Stimulated activated CD4-positive, alpha-beta T cell treated with anti-CD3 and anti-CD28 coated beads, Interleukin-12 subunit alpha, Interleukin-12 subunit beta, amount 100 ng/mL, for 4 hours (primary cell): ENCODE measurements around the gene MRPS6.

ENCODE experiments used
- DNase-seq: peaks from one replicate; pipeline ENCODE4 v3.0.0-alpha.2; 2020

The MRPS6 gene

DNA sequence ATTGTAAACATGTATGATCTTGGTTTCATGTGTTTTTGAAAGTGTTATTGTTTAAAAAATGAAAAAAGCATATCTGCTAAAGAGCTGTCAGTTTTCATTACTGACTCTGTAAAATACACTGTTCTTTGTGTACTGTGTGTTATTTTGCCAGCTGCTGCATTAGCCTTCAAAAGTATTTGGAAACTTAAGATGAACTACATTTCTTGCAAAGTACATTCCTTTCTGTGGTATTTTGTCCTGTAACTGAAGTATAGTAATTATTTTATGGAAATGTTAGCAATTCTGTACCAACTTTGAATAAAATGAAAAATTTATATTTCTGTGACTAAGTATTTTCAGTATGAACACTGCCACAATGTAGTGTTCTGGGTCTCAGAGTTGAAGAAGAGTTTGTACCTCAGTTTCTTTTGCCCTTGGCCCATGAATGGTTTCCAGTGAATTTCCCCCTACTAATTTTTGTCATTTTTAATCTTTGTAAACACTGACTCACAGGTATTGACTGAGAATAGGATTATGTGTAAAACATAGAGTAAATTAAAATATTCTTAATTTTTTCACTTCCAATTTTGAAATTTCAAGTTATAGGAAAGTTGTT is 32.7 kb downstream of the MRPS6 start:
- DNase-seq: no peak

GRCh38 chr21:34107606-34108005 is 34.2 kb downstream of the MRPS6 start:
- DNase-seq: no peak

DNA sequence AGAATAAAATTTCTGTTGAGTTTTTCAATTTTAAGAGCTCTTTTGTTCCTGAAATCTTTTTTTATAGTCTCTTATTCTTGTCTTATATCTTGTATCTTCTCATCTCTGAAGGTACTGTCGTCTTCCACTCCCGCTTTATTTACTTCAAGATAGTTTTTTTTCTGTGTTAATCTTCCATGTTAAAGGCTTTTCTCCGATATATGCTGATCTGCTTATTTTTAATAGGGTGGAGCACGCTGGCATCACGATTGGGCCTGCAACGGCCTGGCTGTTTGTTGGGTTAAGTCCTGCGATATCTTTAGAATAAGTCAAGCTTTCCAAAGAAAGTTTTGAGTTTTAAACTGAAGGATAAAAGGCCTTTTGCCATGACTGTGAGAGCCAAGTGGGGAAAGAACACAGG is 35.7 kb downstream of the MRPS6 start:
- DNase-seq: no peak

- DNase-seq: no peak
These were observed 37.3 kb downstream of the MRPS6 start for GRCh38 chr21:34110594-34111202.

DNA sequence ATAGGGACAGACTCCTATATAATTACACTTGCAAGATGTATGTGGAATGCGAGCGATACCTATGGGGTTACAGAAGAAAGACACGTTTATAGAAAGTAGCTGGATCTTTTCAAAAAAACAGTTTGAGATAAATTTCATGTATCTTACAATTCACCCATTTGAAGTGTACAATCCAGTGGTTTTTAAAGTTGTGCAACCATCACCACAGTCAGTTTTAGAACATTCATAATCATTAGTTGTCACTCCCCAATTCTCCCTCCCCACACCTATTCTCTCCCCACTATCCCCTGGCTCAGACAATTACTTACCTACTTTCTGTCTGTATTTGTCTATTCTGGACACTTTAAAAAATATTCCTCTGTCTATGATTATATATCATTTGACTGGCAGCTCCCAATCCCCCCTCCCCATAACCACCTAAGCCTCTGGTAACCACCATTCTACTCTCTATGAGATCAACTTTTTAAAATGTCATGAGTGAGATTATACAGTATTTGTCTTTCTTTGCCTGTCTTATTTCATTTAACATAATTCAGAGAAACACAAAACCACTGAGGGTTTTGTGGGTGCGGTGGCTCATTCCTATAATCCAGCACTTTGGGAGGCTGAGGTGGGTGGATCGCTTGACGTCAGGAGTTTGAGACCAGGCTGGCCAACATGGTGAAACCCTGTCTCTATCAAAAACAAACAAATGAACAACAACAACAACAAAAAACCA is 39.1 kb downstream of the MRPS6 start:
- DNase-seq: no peak

GRCh38 chr21:34113842-34114241 is 40.5 kb downstream of the MRPS6 start:
- no peak for DNase-seq

DNA sequence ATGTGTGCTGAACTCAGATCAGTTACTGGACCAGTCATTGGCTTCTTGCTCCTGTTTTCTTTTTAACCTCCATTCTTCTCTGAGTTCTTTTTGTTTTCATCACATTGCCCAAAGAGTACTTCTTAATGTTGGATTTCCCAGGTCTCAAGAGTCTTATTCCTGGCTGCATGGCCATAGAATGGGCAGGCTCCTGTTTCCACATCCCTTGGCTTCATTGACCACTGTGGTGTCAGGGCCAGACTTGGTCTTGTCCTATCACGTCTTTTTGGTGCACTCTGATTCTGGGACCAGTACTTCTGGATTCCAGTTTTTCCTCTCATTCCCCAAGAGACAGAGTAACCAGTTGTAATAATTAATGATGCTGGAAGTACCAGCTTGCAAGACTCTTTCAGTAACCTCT is 41.8 kb downstream of the MRPS6 start:
- no peak for DNase-seq

GRCh38 chr21:34116569-34116968 is 43.2 kb downstream of the MRPS6 start:
- DNase-seq: no peak

- DNase-seq: no peak
These were observed 47.5 kb downstream of the MRPS6 start for GRCh38 chr21:34120867-34121266.

GRCh38 chr21:34122047-34122446 is 48.7 kb downstream of the MRPS6 start:
- DNase-seq: no peak

GRCh38 chr21:34123609-34124008 is 50.2 kb downstream of the MRPS6 start:
- no peak for DNase-seq

GRCh38 chr21:34126269-34126668 is 52.9 kb downstream of the MRPS6 start:
- no peak for DNase-seq

GRCh38 chr21:34126691-34127090 is 53.3 kb downstream of the MRPS6 start:
- DNase-seq: no peak

DNA sequence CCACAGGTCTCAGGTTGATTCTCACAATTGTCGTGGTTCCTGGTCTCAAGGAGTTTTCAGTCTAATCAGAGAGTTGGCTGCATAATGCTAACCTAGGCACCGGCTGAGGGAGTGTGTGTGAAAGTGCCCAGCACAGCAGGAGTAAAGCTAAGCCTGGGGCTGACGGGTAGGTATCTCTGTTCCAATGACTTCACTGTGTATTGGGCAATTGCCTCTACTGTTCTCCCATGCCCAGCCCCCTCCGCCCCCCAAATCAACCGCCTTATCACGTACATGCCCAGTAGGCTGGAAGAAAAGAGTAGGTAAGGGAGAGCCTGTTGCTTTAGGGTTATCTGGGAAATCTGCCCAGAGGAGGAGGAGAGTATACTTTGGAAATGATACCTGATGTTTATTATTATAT is 54.7 kb downstream of the MRPS6 start:
- no peak for DNase-seq

- no peak for DNase-seq
These were observed 55.3 kb downstream of the MRPS6 start for GRCh38 chr21:34128674-34129038.

- DNase-seq: peak; percentile 57
These were observed 55.9 kb downstream of the MRPS6 start for GRCh38 chr21:34129039-34129891.

- no peak for DNase-seq
These were observed 56.7 kb downstream of the MRPS6 start for GRCh38 chr21:34129901-34130715.

- DNase-seq: no peak
These were observed 57.3 kb downstream of the MRPS6 start for GRCh38 chr21:34130716-34130985.

GRCh38 chr21:34131586-34131985 is 58.2 kb downstream of the MRPS6 start:
- DNase-seq: no peak

DNA sequence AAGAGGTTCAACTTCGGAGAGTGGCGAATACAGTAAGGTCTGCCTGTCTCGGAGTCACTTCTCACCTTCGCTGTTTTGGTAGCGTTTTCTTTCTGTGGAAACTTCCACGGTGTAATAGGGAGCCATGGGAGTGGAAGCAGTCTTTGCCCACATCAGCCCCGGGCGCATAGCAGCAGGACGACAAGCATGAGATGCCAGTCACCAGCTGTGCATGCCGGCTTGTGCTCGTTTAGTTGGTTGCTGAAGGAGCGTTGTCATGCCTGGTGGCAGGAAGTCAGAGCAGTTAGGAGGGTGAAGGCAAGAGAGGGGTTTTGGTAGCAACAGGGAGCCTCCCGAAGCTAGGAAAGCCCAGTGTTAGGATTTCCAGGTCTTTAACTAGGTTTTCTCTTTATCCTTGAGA is 58.8 kb downstream of the MRPS6 start:
- DNase-seq: no peak

- DNase-seq: no peak
These were observed 59.5 kb downstream of the MRPS6 start for GRCh38 chr21:34132926-34133325.

GRCh38 chr21:34133392-34133791 is 60.0 kb downstream of the MRPS6 start:
- DNase-seq: no peak

- DNase-seq: no peak
These were observed 60.4 kb downstream of the MRPS6 start for GRCh38 chr21:34133802-34134201.
